K562 (cell line): ENCODE measurements around the gene OCA2. TPM values are rescaled to one million over a fixed set of nuclear protein-coding genes. Genes with fewer than 3 reads are reported as not detected.

ENCODE experiments used
- ATAC-seq: fragments of 200-7000 bp; cut with Tn5 transposase; 3 replicates; pipeline ENCODE4 v1.9.1; 2020; ENCODE audit warnings: moderate library complexity
- BruUV-seq: library from RNA; stranded (reverse); fragments of 400-500 nt; replicated peaks from 2 replicates; lab custom pipeline; 2021; lab: Mats Ljungman, UMichigan
- CTCF ChIA-PET: fragments of 300-600 bp; formaldehyde crosslinking; extraction: SDS; loops from one replicate; lab custom pipeline; 2021; ENCODE audit warnings: low intra/inter-chr PET ratio; lab: Yijun Ruan, JAX
- POLR2A ChIA-PET: fragments of 300-600, 350-650 bp; sonication (Branson Sonifier 250); formaldehyde crosslinking; extraction: SDS; loops from one replicate; lab custom pipeline; 2021; ENCODE audit warnings: antibody characterized with exemption, inconsistent platforms; lab: Yijun Ruan, JAX
- DNase-seq, 4 experiments: peaks; one replicate each; pipeline versions ENCODE4 v3.0.0 to v3.0.0-alpha.2; 2011 to 2018; ENCODE audit warnings: low spot score in 3 of 4, mixed read lengths in 3 of 4; ENCODE audit errors: extremely low read depth in 1 of 4
- FAIRE-seq: peaks from 2 replicates; lab custom pipeline; 2011; peaks lifted over from hg19 to GRCh38; lab: Jason Lieb, UNC
- H2AFZ ChIP-seq: 2 replicates; pipeline ENCODE4 v1.6.0; 2011; ENCODE audit warnings: low read depth, low read length, control low read depth, inconsistent platforms
- H3K27ac ChIP-seq: fragments of 200-600 bp; 3 replicates; pipeline ENCODE4 v1.8.0; 2011; ENCODE audit warnings: low read depth, mild to moderate bottlenecking, control low read depth, inconsistent platforms, low read length, moderate library complexity, mixed read lengths; ENCODE audit errors: extremely low read depth
- H3K27me3 ChIP-seq, 2 experiments: fragments of 300-600 bp in 1 of 2; 2 replicates in 1 of 2; 3 replicates in 1 of 2; pipeline versions ENCODE4 v1.6.0 to v1.8.0; 2011; ENCODE audit warnings: inconsistent platforms in 2 of 2, low read length in 2 of 2, mild to moderate bottlenecking in 1 of 2, mixed read lengths in 1 of 2, moderate library complexity in 1 of 2; ENCODE audit not compliant: control insufficient read depth in 2 of 2, insufficient read depth in 2 of 2
- H3K36me3 ChIP-seq: fragments of 300-600 bp; 3 replicates; pipeline ENCODE4 v1.8.0; 2011; ENCODE audit warnings: mild to moderate bottlenecking, low read length, inconsistent platforms; ENCODE audit not compliant: control insufficient read depth, insufficient read depth
- H3K4me1 ChIP-seq, 2 experiments: fragments of 200-600 bp in 1 of 2; replicated peaks in 1 of 2; 2 replicates in 1 of 2; 3 replicates in 1 of 2; pipeline versions ENCODE4 v1.5.1 to v1.8.0; 2011; ENCODE audit warnings: inconsistent platforms in 2 of 2, low read length in 2 of 2, mild to moderate bottlenecking in 1 of 2, mixed read lengths in 1 of 2, moderate library complexity in 1 of 2; ENCODE audit not compliant: control insufficient read depth in 2 of 2, insufficient read depth in 2 of 2
- H3K4me2 ChIP-seq: 2 replicates; pipeline ENCODE4 v1.6.1; 2011; ENCODE audit warnings: low read length, control low read depth, inconsistent platforms, mixed read lengths; ENCODE audit not compliant: insufficient read depth
- H3K4me3 ChIP-seq: fragments of 200-600 bp; sonication (generic), shearing (Covaris generic); 2 replicates; pipeline ENCODE4 v1.5.1; 2016; ENCODE audit warnings: control low read depth, inconsistent platforms
- H3K79me2 ChIP-seq: fragments of 200-600 bp; 3 replicates; pipeline ENCODE4 v1.8.0; 2011; ENCODE audit warnings: low read length, inconsistent platforms; ENCODE audit not compliant: control insufficient read depth, insufficient read depth
- H3K9ac ChIP-seq, 2 experiments: 2 replicates each; pipeline versions ENCODE4 v1.6.0 to v1.6.1; 2011; ENCODE audit warnings: low read depth in 2 of 2, low read length in 2 of 2, control low read depth in 1 of 2, inconsistent platforms in 1 of 2, mild to moderate bottlenecking in 1 of 2, mixed read lengths in 1 of 2; ENCODE audit not compliant: insufficient read depth in 1 of 2
- H3K9me1 ChIP-seq: one replicate; pipeline ENCODE4 v1.6.0; 2011; ENCODE audit warnings: inconsistent platforms, mild to moderate bottlenecking, low read length, moderate library complexity; ENCODE audit not compliant: control insufficient read depth, insufficient read depth
- H3K9me3 ChIP-seq: replicated peaks from 2 replicates; pipeline ENCODE4 v1.5.1; 2011; ENCODE audit warnings: low read depth, low read length, inconsistent platforms; ENCODE audit not compliant: control insufficient read depth, insufficient read depth
- H4K20me1 ChIP-seq: replicated peaks from 2 replicates; pipeline ENCODE4 v1.6.1; 2011; ENCODE audit warnings: low read length, inconsistent platforms, mixed read lengths; ENCODE audit not compliant: control insufficient read depth, insufficient read depth
- PCBP1 ChIP-seq: fragments of 200-400 bp; formaldehyde crosslinking; IDR thresholded peaks from 2 replicates; pipeline ENCODE4 v1.6.1; 2018; ENCODE audit warnings: mild to moderate bottlenecking, low read depth, low read length; ENCODE audit not compliant: poor library complexity, severe bottlenecking
- TFAP4 ChIP-seq: sonication (generic); formaldehyde crosslinking; IDR thresholded peaks from 2 replicates; pipeline ENCODE4 v1.8.0; 2022; ENCODE audit warnings: missing genetic modification reagents, mild to moderate bottlenecking, moderate library complexity, borderline replicate concordance
- TRIM24 ChIP-seq, 2 experiments: fragments of 450-650 bp; IDR thresholded peaks; 2 replicates each; pipeline ENCODE4 v1.6.1; 2016
- ZKSCAN3 ChIP-seq: fragments of 250-450 bp; sonication (Bioruptor Pico); IDR thresholded peaks from 2 replicates; pipeline ENCODE4 v1.4.0; 2020
- ZNF134 ChIP-seq: fragments of 250-450 bp; sonication (Bioruptor Pico); conservative IDR thresholded peaks from 2 replicates; pipeline ENCODE4 v1.4.0; 2020
- ZNF512 ChIP-seq: IDR thresholded peaks from 2 replicates; pipeline ENCODE4 v1.6.1; 2016; ENCODE audit warnings: missing genetic modification characterization, missing compliant biosample characterization
- WGBS: fragments of 100-300 bp; shearing (Covaris generic); methylation state at CpG from one replicate; pipeline ENCODE4 v1.1.6; 2016; ENCODE audit warnings: low coverage, mixed read lengths; ENCODE audit not compliant: insufficient coverage; ENCODE audit errors: missing lambda C conversion rate; 5-methylcytosine and 5-hydroxymethylcytosine counted together
- in situ Hi-C: fragments of 300-500 bp; cut with MboI; formaldehyde crosslinking; loops from 4 replicates; pipeline ENCODE4 v1.15.0; 2018; ENCODE audit warnings: inconsistent platforms, mixed read lengths
- intact Hi-C: fragments of 100-400 bp; cut with micrococcal nuclease; formaldehyde crosslinking; loops from 2 replicates; pipeline ENCODE4 v1.14.2; 2022
- polyA plus RNA-seq, 8 experiments: library from polyadenylated mRNA; depleted of rRNA in 4 of 8; stranded (reverse) in 5 of 8; unstranded in 3 of 8; fragments of >200 nt; fragmentation: Nextera tagmentation in 2 of 8; fragmentation: Illumina TruSeq in 1 of 8; extraction: Ambion mirVana in 2 of 8; extraction: Trizol in 1 of 8; gene quantifications; 2 replicates each; pipeline versions ENCODE4 v1.2.1 to v1.2.3, GENCODE V29; 2011 to 2014; ENCODE audit warnings: inconsistent platforms in 1 of 8, missing spikeins in 1 of 8
- total RNA-seq, 7 experiments: library from RNA; depleted of rRNA in 6 of 7; stranded (reverse); fragments of >200 nt in 6 of 7; fragmentation: Illumina TruSeq in 2 of 7; extraction: Trizol in 2 of 7; gene quantifications; 2 replicates each; pipeline versions ENCODE4 v1.2.1 to v1.2.3, GENCODE V29; 2011 to 2021; ENCODE audit warnings: low replicate concordance in 1 of 7

Gene OCA2
- total and polyA plus RNA-seq, 9 of the 15 experiments (the other 6 are each of a cell fraction or from before 2014, with no cell fraction given), result 0.07 to 0.59 (median 0.17) TPM; not detected in 1

GRCh38 chr15:27770769-27771554, 328.2 kb downstream of the OCA2 start:
- Histone ChIP-seq H3K9me1 (no peaks in the 10 kb centered on the region), H2AFZ (no peak overlapping the region), H3K79me2 (no peaks in the 10 kb centered on the region), H3K9me3 (no peaks in the 10 kb centered on the region), H3K36me3 (no peaks in the 10 kb centered on the region), H3K27me3 (peaks cover 0 to 17% of the 10 kb centered on the region in 2 experiments; a peak in 2 of 5 replicates), H3K4me2 (no peak overlapping the region), H4K20me1 (no peaks in the 10 kb centered on the region), H3K4me3 (no peak overlapping the region), H3K4me1 (peaks cover 0 to 3% of the 10 kb centered on the region in 2 experiments; a peak in 1 of 5 replicates), H3K9ac (no peak overlapping the region), H3K27ac (no peak overlapping the region)
- no TSS peak for BruUV-seq
- DNase-seq, result no peak
- WGBS, result 6% methylated on average over 7 of the region's 26 CpGs
- ChIA-PET POLR2A (no interaction called here), CTCF (no interaction called here)
- peak; percentile 66; the same call in 2 of the 3 replicates for ATAC-seq
- intact Hi-C loops (no loop called here), in situ Hi-C loops (no loop called here)
- no peak for FAIRE-seq
- TF ChIP-seq ZKSCAN3 (CRISPR knock-in tag) (no peak), ZNF134 (CRISPR knock-in tag) (no peak), ZNF512 (tag) (peak; percentile 91), PCBP1 (peak; percentile 33), TFAP4 (CRISPR knock-in tag) (peak; percentile 12; the same call in 1 of the 2 replicates), TRIM24 (IDR thresholded peaks at IDR 0.05) (no peak)
